ENCODE data around the gene SCAMP4. TPM values are rescaled to one million over a fixed set of nuclear protein-coding genes. Genes with fewer than 3 reads are reported as not detected.
"Not testable (repeated sequence)": the region's sequence is repeated elsewhere in the genome, so short reads cannot be mapped to it uniquely, and the experiment has no call there.

The SCAMP4 gene
- total RNA-seq, 1 experiment from 2014 or later: 69.8 TPM

GRCh38 chr19:1872807-1873523 is 32.2 kb upstream of the SCAMP4 start:
- Histone ChIP-seq H3K27me3 (ENCODE audit: insufficient read depth, low read depth) (no peaks in the 10 kb centered on the region), H3K4me3 (no peak overlapping the region), H4K20me1 (ENCODE audit: insufficient read depth) (no peaks in the 10 kb centered on the region), H2AFZ (no peak overlapping the region), H3K79me2 (ENCODE audit: low read depth) (peaks cover 38% of the 10 kb centered on the region), H3K36me3 (ENCODE audit: low read depth) (no peaks in the 10 kb centered on the region), H3K9me3 (ENCODE audit: insufficient read depth, low read depth) (no peaks in the 10 kb centered on the region), H3F3A (ENCODE audit: insufficient read depth, low read depth) (peaks cover 4% of the 10 kb centered on the region; the same call in 1 of the 2 replicates), H3K4me1 (replicated peaks; ENCODE audit: insufficient read depth) (peaks cover 9% of the 10 kb centered on the region), H3K9me2 (ENCODE audit: insufficient read depth) (no peaks in the 10 kb centered on the region), H3K27ac (no peak overlapping the region), H3K4me2 (no peak overlapping the region)
- ChIA-PET CTCF (no interaction called here), POLR2A (ENCODE audit: unreplicated experiment) (no interaction called here)
- no peak for DNase-seq
- no TSS peak for BruUV-seq (replicated peaks)
- intact Hi-C loops (cut with micrococcal nuclease; ENCODE audit: unreplicated experiment): no loop called here
- TF ChIP-seq EZH2 (IDR thresholded peaks at IDR 0.05; ENCODE audit: low read depth) (no peak), CTCF (conservative IDR thresholded peaks at IDR 0.05) (no peak)

- TF ChIP-seq CTCF (conservative IDR thresholded peaks at IDR 0.05): no peak
- no peak for TF ChIP-seq EZH2 (IDR thresholded peaks at IDR 0.05; ENCODE audit: low read depth)
- no peak for DNase-seq
- POLR2A ChIA-PET (ENCODE audit: unreplicated experiment): interaction anchor here (0.6 kb wide), 1 partner anchor 383 kb away, joined by 9 read pairs; no protein-coding TSS in a partner anchor
- Histone ChIP-seq H3K27me3 (ENCODE audit: insufficient read depth, low read depth) (no peaks in the 10 kb centered on the region), H3K27ac (0 out of 2 replicates have a peak overlapping the region, but pooled peaks have one; percentile 23), H2AFZ (no peak overlapping the region), H3K36me3 (ENCODE audit: low read depth) (no peaks in the 10 kb centered on the region), H3K4me3 (peak overlapping the region; percentile 77; the same call in 1 of the 2 replicates), H3F3A (ENCODE audit: insufficient read depth, low read depth) (peaks cover 4% of the 10 kb centered on the region; the same call in 1 of the 2 replicates), H4K20me1 (ENCODE audit: insufficient read depth) (no peaks in the 10 kb centered on the region), H3K4me2 (peak overlapping the region; percentile 97), H3K79me2 (ENCODE audit: low read depth) (peaks cover 38% of the 10 kb centered on the region), H3K4me1 (replicated peaks; ENCODE audit: insufficient read depth) (peaks cover 9% of the 10 kb centered on the region), H3K9me3 (ENCODE audit: insufficient read depth, low read depth) (no peaks in the 10 kb centered on the region), H3K9me2 (ENCODE audit: insufficient read depth) (no peaks in the 10 kb centered on the region)
- CTCF ChIA-PET: no interaction called here
- no TSS peak for BruUV-seq (replicated peaks)
- intact Hi-C loops (cut with micrococcal nuclease; ENCODE audit: unreplicated experiment): no loop called here
Observed at GRCh38 chr19:1873524-1874473, 31.4 kb upstream of the SCAMP4 start.

GRCh38 chr19:1874554-1875185 is 30.5 kb upstream of the SCAMP4 start:
- H3K4me3 ChIP-seq: peak overlapping the region; percentile 77
- DNase-seq: no peak
- H2AFZ ChIP-seq: no peak overlapping the region
- intact Hi-C loops (cut with micrococcal nuclease; ENCODE audit: unreplicated experiment): no loop called here
- peaks cover 9% of the 10 kb centered on the region for H3K4me1 ChIP-seq (replicated peaks; ENCODE audit: insufficient read depth)
- peaks cover 38% of the 10 kb centered on the region for H3K79me2 ChIP-seq (ENCODE audit: low read depth)
- no peak for TF ChIP-seq CTCF (conservative IDR thresholded peaks at IDR 0.05)
- no peak for TF ChIP-seq EZH2 (IDR thresholded peaks at IDR 0.05; ENCODE audit: low read depth)
- H4K20me1 ChIP-seq (ENCODE audit: insufficient read depth): no peaks in the 10 kb centered on the region
- peaks cover 4% of the 10 kb centered on the region; the same call in 1 of the 2 replicates for H3F3A ChIP-seq (ENCODE audit: insufficient read depth, low read depth)
- no TSS peak for BruUV-seq (replicated peaks)
- H3K27ac ChIP-seq: 0 out of 2 replicates have a peak overlapping the region, but pooled peaks have one; percentile 23
- H3K36me3 ChIP-seq (ENCODE audit: low read depth): no peaks in the 10 kb centered on the region
- POLR2A ChIA-PET (ENCODE audit: unreplicated experiment): interaction anchor here (0.5 to 0.7 kb wide), 5 partner anchors 11 to 422 kb away, joined by 3 to 9 read pairs (median 6); no protein-coding TSS in a partner anchor
- CTCF ChIA-PET: no interaction called here
- peak overlapping the region; percentile 97 for H3K4me2 ChIP-seq
- H3K9me2 ChIP-seq (ENCODE audit: insufficient read depth): no peaks in the 10 kb centered on the region
- no peaks in the 10 kb centered on the region for H3K27me3 ChIP-seq (ENCODE audit: insufficient read depth, low read depth)
- no peaks in the 10 kb centered on the region for H3K9me3 ChIP-seq (ENCODE audit: insufficient read depth, low read depth)

- H3K27me3 ChIP-seq (ENCODE audit: insufficient read depth, low read depth); CTCF ChIA-PET; DNase-seq; H3K9me3 ChIP-seq (ENCODE audit: insufficient read depth, low read depth); H3F3A ChIP-seq (ENCODE audit: insufficient read depth, low read depth); H3K4me1 ChIP-seq (replicated peaks; ENCODE audit: insufficient read depth); BruUV-seq (replicated peaks); H4K20me1 ChIP-seq (ENCODE audit: insufficient read depth); H3K9me2 ChIP-seq (ENCODE audit: insufficient read depth); intact Hi-C loops (cut with micrococcal nuclease; ENCODE audit: unreplicated experiment); H3K36me3 ChIP-seq (ENCODE audit: low read depth): not testable (repeated sequence)
- H3K4me3 ChIP-seq: peak overlapping the region; percentile 77
- 0 out of 2 replicates have a peak overlapping the region, but pooled peaks have one; percentile 41 for H3K27ac ChIP-seq
- H3K79me2 ChIP-seq (ENCODE audit: low read depth): peaks cover 38% of the 10 kb centered on the region
- H3K4me2 ChIP-seq: peak overlapping the region; percentile 97
- POLR2A ChIA-PET (ENCODE audit: unreplicated experiment): interaction anchor here (0.5 to 0.7 kb wide), 4 partner anchors 11 to 422 kb away, joined by 3 to 9 read pairs (median 6); no protein-coding TSS in a partner anchor
- H2AFZ ChIP-seq: peak overlapping the region; percentile 80; the same call in 1 of the 2 replicates
Observed at GRCh38 chr19:1875265-1875645, 29.9 kb upstream of the SCAMP4 start.
